ENCODE measurements around the gene LMLN.

The LMLN gene

GRCh38 chr3:198088421-198088955 lies 128.5 kb downstream of the LMLN start:
- Mint-ChIP-seq H3K9me3 (peaks cover 3% of the 10 kb centered on the region), H3K36me3 (ENCODE audit: low read depth) (no peaks in the 10 kb centered on the region), H3K4me1 (no peaks in the 10 kb centered on the region), H3K4me3 (no peak overlapping the region), H3K27me3 (ENCODE audit: low read depth) (peaks cover 85% of the 10 kb centered on the region), H3K27ac (no peak overlapping the region)
- TF ChIP-seq, protein P1, sequence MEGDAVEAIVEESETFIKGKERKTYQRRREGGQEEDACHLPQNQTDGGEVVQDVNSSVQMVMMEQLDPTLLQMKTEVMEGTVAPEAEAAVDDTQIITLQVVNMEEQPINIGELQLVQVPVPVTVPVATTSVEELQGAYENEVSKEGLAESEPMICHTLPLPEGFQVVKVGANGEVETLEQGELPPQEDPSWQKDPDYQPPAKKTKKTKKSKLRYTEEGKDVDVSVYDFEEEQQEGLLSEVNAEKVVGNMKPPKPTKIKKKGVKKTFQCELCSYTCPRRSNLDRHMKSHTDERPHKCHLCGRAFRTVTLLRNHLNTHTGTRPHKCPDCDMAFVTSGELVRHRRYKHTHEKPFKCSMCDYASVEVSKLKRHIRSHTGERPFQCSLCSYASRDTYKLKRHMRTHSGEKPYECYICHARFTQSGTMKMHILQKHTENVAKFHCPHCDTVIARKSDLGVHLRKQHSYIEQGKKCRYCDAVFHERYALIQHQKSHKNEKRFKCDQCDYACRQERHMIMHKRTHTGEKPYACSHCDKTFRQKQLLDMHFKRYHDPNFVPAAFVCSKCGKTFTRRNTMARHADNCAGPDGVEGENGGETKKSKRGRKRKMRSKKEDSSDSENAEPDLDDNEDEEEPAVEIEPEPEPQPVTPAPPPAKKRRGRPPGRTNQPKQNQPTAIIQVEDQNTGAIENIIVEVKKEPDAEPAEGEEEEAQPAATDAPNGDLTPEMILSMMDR (IDR thresholded peaks at IDR 0.05; ENCODE audit: unreplicated experiment in 3 of 3), result no peak

DNA sequence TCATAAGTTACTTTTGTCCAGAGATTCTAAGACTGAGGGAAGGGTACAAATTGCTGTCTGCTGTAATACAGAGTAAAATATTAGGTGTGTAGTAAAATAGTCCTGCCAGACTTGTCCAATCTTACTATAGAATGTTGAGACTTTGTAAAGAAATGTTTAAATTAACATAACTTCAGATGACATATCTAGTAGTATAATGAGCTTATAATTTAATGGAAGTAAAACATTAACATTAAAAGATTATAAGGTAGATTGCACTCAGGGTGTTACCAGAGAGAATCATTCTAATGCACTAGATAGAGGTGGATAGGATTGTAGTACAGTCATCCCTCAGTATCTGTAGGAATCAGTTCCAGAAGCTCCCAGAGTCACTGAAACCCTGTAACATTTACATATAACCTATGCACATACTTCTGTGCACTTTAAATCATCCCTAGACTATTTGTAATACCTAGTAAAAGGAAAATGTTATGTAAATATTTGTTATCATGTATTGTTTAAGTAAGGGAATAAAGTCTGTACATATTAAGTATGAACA lies 130.8 kb downstream of the LMLN start:
- Mint-ChIP-seq H3K9me3 (no peaks in the 10 kb centered on the region), H3K4me3 (no peak overlapping the region), H3K27me3 (ENCODE audit: low read depth) (peaks cover 83% of the 10 kb centered on the region), H3K27ac (no peak overlapping the region), H3K4me1 (no peaks in the 10 kb centered on the region), H3K36me3 (ENCODE audit: low read depth) (no peaks in the 10 kb centered on the region)
- TF ChIP-seq, protein P1 (IDR thresholded peaks at IDR 0.05; ENCODE audit: unreplicated experiment in 3 of 3), result no peak

GRCh38 chr3:198092276-198092675 lies 132.3 kb downstream of the LMLN start:
- H3K9me3 Mint-ChIP-seq, result no peaks in the 10 kb centered on the region
- H3K27ac Mint-ChIP-seq, result no peak overlapping the region
- no peaks in the 10 kb centered on the region for H3K36me3 Mint-ChIP-seq (ENCODE audit: low read depth)
- peaks cover 80% of the 10 kb centered on the region for H3K27me3 Mint-ChIP-seq (ENCODE audit: low read depth)
- no peak overlapping the region for H3K4me3 Mint-ChIP-seq
- TF ChIP-seq, protein P1 (IDR thresholded peaks at IDR 0.05; ENCODE audit: unreplicated experiment in 3 of 3), result no peak
- H3K4me1 Mint-ChIP-seq, result no peaks in the 10 kb centered on the region

DNA sequence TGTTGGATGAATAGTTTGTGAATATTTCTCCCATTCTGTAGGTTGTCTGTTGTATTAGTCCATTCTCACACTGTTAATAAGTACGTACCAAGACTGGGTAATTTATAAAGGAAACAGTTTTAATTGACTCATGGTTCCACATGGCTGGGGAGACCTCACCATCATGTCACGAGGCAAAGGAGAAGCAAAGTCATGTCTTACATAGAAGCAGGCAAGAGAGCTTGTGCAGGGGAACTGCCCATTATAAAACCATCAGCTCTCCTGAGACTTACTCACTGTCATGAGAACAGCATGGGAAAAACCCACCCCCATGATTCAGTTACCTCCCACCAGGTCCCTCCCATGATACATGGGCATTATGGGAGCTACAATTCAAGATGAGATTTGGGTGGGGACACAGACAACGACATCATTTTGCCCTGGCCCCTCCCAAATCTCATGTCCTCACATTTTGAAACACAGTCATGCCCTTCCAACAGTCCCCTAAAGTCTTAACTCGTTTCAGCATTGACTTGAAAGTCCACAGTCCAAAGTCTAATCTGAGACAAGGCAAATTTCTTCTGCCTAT lies 133.2 kb downstream of the LMLN start:
- Mint-ChIP-seq H3K36me3 (ENCODE audit: low read depth) (no peaks in the 10 kb centered on the region), H3K27me3 (ENCODE audit: low read depth) (peaks cover 72% of the 10 kb centered on the region), H3K4me1 (no peaks in the 10 kb centered on the region), H3K9me3 (no peaks in the 10 kb centered on the region), H3K4me3 (no peak overlapping the region), H3K27ac (no peak overlapping the region)
- TF ChIP-seq, protein P1 (IDR thresholded peaks at IDR 0.05; ENCODE audit: unreplicated experiment in 3 of 3), result no peak
